Uterus (tissue), 2 donors: ENCODE results near the gene PPP1R14D.

Experiments used
- POLR2A ChIP-seq, 2 donors: fragments of 450-650 bp; IDR thresholded peaks; one replicate each; pipeline ENCODE4 v1.6.1; 2016; ENCODE audit warnings: antibody characterized with exemption in 2 of 2, mild to moderate bottlenecking in 1 of 2, moderate library complexity in 1 of 2
- TF ChIP-seq, protein P1 (sequence below), 4 experiments: fragments of 200-600 bp in 2 of 4; fragments of 450-650 bp in 2 of 4; sonication (generic) in 2 of 4; IDR thresholded peaks; one replicate each; pipeline ENCODE4 v1.5.1; 2016 to 2019; ENCODE audit warnings: antibody characterized with exemption in 4 of 4, mild to moderate bottlenecking in 2 of 4, moderate library complexity in 1 of 4

- TF ChIP-seq, protein P1, sequence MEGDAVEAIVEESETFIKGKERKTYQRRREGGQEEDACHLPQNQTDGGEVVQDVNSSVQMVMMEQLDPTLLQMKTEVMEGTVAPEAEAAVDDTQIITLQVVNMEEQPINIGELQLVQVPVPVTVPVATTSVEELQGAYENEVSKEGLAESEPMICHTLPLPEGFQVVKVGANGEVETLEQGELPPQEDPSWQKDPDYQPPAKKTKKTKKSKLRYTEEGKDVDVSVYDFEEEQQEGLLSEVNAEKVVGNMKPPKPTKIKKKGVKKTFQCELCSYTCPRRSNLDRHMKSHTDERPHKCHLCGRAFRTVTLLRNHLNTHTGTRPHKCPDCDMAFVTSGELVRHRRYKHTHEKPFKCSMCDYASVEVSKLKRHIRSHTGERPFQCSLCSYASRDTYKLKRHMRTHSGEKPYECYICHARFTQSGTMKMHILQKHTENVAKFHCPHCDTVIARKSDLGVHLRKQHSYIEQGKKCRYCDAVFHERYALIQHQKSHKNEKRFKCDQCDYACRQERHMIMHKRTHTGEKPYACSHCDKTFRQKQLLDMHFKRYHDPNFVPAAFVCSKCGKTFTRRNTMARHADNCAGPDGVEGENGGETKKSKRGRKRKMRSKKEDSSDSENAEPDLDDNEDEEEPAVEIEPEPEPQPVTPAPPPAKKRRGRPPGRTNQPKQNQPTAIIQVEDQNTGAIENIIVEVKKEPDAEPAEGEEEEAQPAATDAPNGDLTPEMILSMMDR (IDR thresholded peaks at IDR 0.05), result no peak
- no peak for TF ChIP-seq POLR2A (IDR thresholded peaks at IDR 0.05)
Observed at GRCh38 chr15:40796512-40796911, 32.0 kb downstream of the PPP1R14D start.
